ENCODE results near the gene RTN4R.
A peak's percentile ranks its signal among the peaks of the same experiment; 100 is the strongest.

Gene RTN4R

DNA sequence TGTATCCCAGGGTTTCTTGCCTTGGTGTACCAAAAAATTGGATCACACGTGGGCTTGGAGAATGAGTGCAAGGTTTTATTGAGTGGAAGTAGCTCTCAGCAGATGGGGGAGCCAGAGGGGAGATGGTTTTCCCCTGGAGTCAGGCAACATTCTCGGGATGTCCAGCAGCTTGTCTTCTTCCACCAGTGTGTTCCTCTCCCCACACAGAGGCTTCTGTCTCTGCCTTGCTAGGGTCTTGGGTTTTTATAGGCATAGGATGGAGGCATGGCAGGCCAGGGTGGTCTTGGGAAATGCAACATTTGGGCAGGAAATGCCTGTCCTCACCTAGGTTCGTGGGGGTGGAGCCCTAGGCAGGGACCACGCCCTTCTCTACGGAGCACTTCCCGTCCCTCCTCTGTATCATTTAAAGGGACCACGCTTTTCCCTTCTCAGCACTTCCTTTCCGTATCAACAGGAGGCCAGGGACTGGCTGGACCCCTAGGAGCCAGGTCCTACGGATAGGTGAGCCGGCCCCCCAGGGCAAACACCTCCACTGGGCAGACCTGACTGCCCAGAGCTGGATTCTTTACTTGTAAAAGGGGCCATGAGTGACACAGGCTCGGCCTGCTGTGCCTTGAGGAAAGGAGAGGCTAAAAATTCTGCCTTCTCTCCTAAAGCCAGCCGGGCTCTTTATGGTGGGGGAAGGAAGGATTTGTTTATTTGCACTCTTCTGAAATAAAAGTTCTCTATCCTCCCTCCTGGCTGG lies 62.0 kb downstream of the RTN4R start:
- Histone ChIP-seq H3K36me3 (no peaks in the 10 kb centered on the region), H3K4me1 (ENCODE audit: control insufficient read depth in 1 of 2, insufficient read depth in 1 of 2, low read depth in 1 of 2, low read length in 1 of 2) (peaks cover 13 to 17% of the 10 kb centered on the region in 2 experiments), H3K27ac (peak overlapping the region; percentile 13), H3K27me3 (no peaks in the 10 kb centered on the region), H3K9me3 (no peaks in the 10 kb centered on the region), H3K4me3 (ENCODE audit: low read depth in 1 of 2, low read length in 1 of 2) (peak overlapping the region; percentile 43 to 45)
- TF ChIP-seq, protein P1, sequence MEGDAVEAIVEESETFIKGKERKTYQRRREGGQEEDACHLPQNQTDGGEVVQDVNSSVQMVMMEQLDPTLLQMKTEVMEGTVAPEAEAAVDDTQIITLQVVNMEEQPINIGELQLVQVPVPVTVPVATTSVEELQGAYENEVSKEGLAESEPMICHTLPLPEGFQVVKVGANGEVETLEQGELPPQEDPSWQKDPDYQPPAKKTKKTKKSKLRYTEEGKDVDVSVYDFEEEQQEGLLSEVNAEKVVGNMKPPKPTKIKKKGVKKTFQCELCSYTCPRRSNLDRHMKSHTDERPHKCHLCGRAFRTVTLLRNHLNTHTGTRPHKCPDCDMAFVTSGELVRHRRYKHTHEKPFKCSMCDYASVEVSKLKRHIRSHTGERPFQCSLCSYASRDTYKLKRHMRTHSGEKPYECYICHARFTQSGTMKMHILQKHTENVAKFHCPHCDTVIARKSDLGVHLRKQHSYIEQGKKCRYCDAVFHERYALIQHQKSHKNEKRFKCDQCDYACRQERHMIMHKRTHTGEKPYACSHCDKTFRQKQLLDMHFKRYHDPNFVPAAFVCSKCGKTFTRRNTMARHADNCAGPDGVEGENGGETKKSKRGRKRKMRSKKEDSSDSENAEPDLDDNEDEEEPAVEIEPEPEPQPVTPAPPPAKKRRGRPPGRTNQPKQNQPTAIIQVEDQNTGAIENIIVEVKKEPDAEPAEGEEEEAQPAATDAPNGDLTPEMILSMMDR (IDR thresholded peaks at IDR 0.05), result no peak

DNA sequence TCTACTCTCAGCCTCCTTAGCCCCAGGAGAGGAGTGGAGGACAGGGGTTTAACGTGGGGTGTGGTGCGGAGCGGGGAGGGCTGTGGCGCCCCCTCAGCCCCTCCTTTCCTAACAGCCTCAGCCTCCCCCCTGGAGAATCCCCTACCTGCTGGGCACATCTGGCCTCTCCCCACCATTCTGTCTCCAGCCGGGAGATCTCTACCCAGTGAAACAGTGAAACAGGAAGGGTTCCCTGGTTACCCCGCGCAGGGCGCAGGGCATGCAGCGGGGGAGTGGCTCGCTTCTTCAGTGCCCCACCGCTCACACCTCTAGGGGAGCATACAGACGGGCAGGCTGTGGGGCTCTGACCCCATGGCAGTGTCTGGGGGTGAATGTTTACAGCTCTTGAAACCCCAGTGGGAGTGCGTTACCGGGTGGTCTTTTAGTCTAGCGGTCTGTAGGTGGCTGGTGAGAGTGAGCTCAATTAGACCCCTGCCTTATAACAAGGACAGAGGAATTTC lies 62.6 kb downstream of the RTN4R start:
- Histone ChIP-seq H3K27ac (no peak overlapping the region), H3K9me3 (no peaks in the 10 kb centered on the region), H3K4me3 (ENCODE audit: low read depth in 1 of 2, low read length in 1 of 2) (no peak overlapping the region), H3K4me1 (ENCODE audit: control insufficient read depth in 1 of 2, insufficient read depth in 1 of 2, low read depth in 1 of 2, low read length in 1 of 2) (peaks cover 13 to 17% of the 10 kb centered on the region in 2 experiments), H3K36me3 (no peaks in the 10 kb centered on the region), H3K27me3 (no peaks in the 10 kb centered on the region)
- TF ChIP-seq, protein P1 (IDR thresholded peaks at IDR 0.05), result no peak

DNA sequence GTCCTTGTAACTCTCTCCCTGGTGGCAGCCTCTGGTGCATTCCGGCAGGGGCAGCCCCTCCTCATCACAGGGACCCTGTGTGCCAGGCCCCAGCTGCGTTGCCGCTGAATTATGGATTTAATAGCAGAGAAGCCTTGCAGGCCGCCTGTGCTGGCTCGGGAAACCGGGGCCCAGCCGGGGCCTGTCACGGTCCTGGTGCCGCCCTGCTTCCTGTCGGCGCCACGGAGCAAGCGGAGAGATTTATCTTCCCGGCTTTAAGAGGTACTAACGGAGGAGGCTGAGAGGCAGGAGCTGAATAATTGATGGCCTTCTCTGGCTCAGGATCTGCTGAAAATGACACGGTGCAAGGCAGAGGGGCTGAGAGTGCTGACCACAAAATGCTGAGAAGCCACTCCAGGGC lies 63.3 kb downstream of the RTN4R start:
- no peak overlapping the region for H3K27ac ChIP-seq
- H3K9me3 ChIP-seq, result no peaks in the 10 kb centered on the region
- H3K27me3 ChIP-seq, result no peaks in the 10 kb centered on the region
- TF ChIP-seq, protein P1 (IDR thresholded peaks at IDR 0.05), result no peak
- peaks cover 13 to 17% of the 10 kb centered on the region in 2 experiments for H3K4me1 ChIP-seq (ENCODE audit: control insufficient read depth in 1 of 2, insufficient read depth in 1 of 2, low read depth in 1 of 2, low read length in 1 of 2)
- H3K4me3 ChIP-seq (ENCODE audit: low read depth in 1 of 2, low read length in 1 of 2), result no peak overlapping the region
- H3K36me3 ChIP-seq, result no peaks in the 10 kb centered on the region

DNA sequence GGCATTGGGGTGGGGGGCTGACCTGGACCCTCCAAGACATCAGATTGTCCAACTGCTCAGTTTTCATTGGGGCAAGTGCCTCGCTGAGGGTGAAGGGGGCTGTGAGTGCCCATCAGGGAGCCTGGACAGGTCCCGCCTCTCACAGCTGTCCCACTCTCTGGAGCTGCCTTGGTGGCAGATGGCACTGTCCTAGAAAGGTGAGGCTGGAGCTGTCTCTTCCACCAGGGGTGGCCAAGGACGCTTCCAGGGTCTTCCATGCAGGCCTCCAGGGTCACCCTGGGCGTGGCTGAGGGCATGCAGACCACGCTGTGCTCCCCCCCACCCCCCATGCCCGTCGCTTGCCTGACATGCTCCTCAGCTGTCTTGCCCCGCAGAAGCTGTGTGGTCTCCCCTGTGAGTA lies 63.8 kb downstream of the RTN4R start:
- Histone ChIP-seq H3K27me3 (no peaks in the 10 kb centered on the region), H3K36me3 (no peaks in the 10 kb centered on the region), H3K9me3 (no peaks in the 10 kb centered on the region), H3K4me3 (ENCODE audit: low read depth in 1 of 2, low read length in 1 of 2) (no peak overlapping the region), H3K4me1 (ENCODE audit: control insufficient read depth in 1 of 2, insufficient read depth in 1 of 2, low read depth in 1 of 2, low read length in 1 of 2) (peaks cover 13 to 17% of the 10 kb centered on the region in 2 experiments), H3K27ac (no peak overlapping the region)
- TF ChIP-seq, protein P1 (IDR thresholded peaks at IDR 0.05), result no peak

DNA sequence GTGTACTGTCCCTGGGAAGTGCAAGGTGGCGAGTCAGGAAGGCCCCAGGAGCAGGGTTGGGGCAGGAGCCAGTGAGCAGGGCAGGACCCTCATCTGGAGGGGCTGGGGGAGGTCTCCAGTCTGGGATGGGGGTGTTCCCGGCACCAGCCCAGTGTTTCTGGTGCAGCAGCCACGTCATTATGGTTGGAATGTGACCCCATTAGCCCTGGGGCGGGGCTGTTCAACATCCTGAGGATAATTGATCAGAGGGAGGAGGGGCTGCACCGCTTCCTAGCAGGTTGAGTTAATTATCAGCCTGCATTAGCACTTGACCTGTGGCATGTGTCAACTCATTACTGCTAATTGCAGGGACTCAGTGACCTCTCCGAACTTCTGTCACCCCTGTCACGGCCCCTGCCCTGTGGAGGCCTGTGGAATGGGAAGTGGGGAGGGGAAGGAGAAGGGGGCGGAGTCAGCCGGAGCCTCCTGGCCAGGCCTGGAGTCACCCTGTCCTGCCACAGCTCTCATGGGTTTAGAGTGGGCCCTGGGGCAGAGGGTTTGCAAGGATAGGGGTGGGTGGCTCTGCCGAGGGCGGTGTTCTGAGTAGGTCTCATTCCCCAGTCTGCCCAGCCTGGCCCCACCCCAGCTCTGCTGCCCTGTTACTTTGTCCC lies 64.4 kb downstream of the RTN4R start:
- no peaks in the 10 kb centered on the region for H3K27me3 ChIP-seq
- H3K9me3 ChIP-seq, result no peaks in the 10 kb centered on the region
- TF ChIP-seq, protein P1 (IDR thresholded peaks at IDR 0.05), result no peak
- no peaks in the 10 kb centered on the region for H3K36me3 ChIP-seq
- no peak overlapping the region for H3K27ac ChIP-seq
- no peak overlapping the region for H3K4me3 ChIP-seq (ENCODE audit: low read depth in 1 of 2, low read length in 1 of 2)
- H3K4me1 ChIP-seq (ENCODE audit: control insufficient read depth in 1 of 2, insufficient read depth in 1 of 2, low read depth in 1 of 2, low read length in 1 of 2), result peaks cover 13 to 17% of the 10 kb centered on the region in 2 experiments

Measured in neutrophil (primary cell).